ENCODE data around the gene LINC01488.

The LINC01488 gene

DNA sequence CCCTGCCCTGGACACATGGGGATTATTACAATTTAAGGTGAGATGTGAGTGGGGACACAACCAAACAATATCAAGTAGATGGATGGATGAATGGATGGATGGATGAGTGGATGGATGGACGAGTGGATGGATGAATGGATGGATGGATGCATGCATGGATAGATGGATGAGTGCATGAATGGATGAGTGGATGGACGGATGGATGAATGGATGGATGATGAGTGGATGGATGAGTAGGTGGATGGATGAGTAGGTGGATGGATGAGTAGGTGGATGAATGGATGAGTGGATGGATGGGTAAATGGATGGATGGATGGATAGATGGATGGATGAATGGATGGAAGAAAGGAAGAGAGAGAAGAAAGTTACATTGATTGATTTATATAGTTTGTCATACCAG, 859 bp downstream of the LINC01488 start:
- no peak for DNase-seq

DNA sequence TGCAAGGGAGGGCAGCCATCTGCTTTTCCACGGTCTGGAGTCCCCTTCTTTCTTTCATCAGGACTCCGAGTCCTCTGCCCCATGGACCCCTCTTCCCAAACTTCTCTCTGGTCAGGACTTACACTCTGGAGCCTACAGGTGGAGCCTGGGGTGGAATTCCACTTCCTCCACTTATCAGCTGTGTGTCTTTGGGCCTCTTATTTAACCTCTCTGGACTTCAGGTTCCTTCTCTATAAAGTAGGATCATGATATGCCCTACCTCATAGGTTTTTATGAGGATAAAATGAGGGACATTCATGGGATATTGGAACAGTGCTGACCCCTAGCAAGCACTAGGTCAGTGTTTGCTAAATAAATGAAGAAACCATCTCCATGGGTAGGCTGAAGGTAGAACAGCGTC, 1.7 kb downstream of the LINC01488 start:
- DNase-seq = no peak

DNA sequence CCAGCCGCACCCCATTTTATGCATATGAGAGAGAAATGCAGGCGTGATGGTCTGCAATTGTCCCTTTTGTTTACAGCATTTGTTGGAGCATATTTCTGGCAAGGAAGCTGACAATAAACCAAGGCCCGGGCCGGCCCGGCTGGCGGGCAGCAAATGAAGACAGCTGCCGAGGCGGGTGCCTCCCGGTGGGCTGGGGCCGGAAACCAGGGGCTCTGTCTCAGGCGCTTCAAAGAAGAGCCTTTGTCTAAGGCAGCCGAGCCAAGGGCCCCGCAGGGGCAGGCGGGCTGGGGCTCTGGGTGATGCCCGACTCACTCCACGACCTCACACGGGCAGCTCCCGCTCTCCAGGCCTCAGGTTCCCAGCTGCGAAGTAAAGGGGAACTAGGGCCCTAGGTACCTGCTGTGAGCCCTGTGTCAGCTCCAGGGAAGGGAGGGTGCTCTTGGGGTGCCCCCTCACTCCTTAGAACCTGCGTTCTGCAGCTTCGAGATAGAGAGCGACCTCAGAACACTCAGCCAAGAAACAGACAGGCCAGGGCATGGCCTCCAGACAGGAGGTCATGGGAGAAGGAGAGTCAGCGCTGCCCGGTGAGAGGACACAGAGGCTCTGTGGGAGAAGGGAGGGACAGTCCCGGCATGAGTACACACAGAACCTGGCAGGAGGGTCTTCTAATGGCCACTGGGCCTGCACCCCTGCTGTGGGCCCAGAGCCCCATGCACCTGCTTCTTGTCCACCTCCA, 2.4 kb downstream of the LINC01488 start:
- no peak for DNase-seq

DNA sequence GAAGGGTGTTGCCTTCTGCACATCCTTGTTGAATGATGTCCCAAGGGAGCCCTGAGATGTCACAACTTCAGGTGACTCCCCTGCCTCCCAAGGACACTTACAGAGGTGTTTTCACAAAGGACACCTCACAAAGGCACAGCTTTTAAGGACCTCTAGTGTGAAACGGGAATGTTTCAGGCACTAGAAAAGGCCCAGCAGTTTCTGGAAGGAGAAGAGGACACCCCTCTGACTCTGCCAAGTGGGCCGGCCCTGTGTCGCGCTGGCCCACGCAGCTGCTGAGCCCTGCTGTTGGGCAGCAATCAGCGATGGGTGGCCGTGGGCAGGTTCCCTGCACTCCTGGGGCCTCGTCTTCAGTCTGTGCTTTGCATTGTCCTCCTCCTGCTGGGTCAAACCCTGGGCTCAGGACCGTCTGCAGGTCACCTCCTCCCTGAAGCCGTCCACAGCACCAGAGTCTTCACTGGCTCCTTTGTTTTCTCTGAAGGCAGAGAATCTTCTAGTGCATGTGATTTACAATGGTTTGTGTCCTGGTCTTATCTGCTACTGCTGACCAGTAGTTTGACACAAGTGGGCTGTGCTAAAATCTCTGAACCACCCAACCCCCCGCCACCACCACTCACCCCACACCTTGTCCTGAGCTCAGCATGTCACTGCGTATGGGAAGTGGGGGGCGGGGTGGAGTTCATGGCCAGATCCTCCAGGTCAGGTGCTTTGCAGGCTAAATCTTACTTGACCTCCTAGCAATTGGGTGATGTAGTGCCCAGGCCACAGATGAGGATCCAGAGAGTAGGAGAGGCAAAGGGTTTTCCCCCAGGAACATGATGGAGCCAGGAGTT, 3.2 kb downstream of the LINC01488 start:
- DNase-seq = no peak

DNA sequence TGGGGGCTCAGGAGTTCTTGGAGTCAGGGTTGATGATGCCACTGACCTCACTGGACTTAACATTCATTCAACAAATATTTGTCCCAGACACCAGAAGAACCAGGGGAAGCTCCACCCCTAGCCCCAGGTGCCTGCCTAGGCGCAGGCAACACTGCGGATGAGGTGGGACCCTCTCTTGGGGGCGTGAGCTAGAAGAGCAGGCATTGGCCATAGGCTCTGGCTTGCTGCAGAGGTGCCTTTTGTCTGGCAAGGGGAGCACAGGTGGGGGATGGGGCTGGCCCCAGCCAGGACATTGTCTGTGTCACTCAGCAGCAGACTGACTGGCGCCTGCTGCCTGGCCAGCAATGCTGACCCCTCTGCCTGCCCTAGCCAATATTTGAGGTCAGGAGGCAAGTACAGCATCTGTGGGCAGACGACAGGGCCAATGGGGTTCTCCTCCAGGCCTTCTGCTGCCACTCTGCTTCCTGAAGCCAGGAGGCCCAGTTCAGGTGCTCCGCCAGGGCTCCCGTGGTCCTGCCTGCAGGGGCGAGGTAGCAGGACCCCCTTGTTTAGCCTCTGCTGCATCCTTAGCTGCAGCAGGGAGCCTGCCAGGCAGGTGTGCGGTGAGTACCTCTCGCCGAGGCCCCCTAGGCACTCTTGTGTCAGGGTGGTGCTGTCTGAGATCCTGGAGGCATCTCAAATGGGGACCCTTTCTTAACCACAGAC, 4.0 kb downstream of the LINC01488 start:
- DNase-seq = no peak

DNA sequence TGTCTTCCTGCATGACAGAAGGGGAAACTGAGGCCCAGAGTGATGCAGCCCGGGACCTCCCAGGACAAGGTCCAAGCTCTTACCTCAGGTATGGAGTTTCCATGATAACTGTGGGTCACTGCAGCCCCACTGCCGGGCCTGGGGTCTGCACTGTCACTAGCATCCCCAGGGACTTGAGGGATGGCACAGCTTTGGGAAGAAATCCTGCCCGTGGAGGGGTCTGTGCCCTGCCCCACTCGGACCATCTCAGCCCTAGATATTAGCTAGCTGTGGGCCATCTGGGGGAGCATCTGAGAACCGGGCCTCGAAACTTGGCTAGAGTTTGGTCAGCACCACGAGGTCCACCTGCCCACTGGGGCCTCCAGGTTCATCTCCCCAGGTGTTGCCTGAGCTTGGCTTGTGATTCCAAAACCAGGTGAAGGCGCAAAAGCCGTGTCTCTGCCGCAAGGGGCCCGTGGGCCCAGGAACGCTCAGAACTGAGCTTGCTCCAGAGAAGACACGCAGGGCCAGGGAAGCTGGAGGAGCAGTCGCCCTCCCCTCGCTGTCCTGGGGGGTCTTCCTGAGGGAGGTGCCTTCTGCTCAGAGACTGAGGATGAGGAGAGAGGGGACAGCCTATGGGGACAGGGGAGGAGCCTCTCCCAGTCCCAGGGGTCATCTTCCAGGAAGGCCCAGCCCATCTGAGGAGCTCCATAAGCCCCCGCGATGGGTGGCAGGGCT, 4.8 kb downstream of the LINC01488 start:
- DNase-seq = no peak

DNA sequence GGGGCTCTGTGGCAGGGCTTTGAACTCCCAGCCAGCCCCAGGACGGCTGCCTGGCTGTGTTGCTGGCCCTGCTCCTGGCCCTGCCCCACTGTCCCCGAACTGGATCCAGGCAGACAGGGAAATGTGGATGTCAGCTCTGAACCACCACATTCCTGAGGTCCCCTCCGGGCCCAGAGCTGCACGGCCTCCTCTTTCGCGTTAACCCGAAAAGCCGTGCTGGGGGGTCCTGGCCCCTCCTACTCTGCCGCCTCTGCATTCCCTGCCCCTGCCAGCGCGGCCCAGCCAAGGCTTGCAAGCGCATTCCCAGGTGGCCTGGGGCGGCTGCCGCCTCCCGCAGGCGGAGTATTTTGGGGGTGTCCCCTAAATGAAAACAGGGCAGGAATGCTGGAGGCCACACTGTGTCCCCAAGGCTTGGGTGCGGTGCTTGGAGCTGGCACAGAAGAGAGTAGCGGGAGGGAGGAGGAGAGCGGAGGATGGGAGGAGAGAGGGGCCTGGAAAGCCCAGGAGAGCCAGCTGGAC, 5.4 kb downstream of the LINC01488 start:
- DNase-seq = no peak

DNA sequence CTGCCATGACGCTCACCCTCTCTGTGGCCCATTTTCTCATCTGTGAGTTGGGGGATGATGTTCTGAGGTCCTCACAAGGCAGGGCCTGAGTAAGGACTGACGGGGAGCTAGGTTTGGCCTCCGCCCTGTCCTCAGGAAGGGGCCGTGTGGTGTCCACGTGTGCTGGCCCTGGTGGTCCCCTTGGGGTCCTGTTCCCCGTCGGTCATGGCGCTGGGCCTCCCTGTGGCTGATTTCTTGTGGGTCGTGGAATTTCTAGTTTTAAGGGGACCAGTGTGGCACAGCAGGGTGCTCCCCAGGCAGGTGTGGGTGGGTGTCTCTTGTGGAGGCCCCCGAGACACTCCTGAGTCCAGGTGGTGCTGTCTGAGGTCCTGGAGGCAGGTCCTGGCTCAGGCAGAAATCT, 5.9 kb downstream of the LINC01488 start:
- DNase-seq = no peak

DNA sequence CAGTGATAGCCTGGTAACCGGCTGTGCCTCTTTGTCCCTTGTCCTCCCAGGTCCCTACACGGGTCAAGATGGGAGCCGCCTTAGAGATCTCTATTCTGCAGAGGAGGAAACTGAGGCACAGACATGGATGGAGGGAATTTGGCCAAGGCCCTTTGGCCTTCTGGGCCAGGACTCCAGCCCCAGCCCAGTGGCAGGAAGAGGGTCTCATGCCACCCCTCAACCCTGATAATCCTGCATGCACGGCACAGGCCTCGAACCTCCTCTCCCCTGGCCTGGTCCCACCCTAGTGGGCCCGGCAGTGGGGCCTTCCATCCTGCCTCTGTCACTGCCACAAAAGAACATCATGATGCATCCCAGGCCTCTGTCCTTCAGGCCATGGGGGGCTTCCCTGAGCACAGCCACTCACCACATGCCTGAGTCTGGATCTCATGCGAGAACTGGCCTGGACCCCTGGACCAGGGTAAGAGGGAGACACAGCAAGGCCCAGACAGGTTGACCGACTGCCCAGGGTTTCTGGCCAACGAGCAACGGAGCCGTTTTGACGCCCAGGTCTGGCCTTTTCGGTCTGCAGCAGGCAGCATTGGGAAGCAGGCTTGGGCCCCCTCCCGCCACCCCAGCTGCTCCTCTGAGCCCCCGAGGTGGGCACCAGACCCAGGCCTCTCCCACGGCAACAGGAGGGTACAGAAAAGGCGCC, 6.5 kb downstream of the LINC01488 start:
- no peak for DNase-seq

DNA sequence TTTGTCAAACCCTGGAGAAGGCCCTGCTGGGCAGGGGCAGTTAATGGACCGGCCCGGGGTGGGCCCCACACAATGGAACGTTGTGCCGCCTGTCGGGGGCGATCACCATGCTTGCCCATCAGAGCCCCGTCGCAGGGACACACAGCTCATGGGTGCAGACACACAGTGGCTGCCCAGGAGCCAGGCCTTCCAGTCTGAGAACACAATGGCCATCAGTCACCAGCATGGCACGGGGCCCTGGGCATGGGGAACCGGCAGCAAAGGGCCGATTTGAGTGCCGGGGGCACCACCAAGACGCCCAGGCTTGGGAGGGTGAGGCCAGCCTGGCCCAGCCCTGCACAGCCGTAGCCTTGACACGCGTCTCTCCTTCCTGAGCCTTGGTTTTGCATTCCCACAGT, 7.1 kb downstream of the LINC01488 start:
- no peak for DNase-seq

DNA sequence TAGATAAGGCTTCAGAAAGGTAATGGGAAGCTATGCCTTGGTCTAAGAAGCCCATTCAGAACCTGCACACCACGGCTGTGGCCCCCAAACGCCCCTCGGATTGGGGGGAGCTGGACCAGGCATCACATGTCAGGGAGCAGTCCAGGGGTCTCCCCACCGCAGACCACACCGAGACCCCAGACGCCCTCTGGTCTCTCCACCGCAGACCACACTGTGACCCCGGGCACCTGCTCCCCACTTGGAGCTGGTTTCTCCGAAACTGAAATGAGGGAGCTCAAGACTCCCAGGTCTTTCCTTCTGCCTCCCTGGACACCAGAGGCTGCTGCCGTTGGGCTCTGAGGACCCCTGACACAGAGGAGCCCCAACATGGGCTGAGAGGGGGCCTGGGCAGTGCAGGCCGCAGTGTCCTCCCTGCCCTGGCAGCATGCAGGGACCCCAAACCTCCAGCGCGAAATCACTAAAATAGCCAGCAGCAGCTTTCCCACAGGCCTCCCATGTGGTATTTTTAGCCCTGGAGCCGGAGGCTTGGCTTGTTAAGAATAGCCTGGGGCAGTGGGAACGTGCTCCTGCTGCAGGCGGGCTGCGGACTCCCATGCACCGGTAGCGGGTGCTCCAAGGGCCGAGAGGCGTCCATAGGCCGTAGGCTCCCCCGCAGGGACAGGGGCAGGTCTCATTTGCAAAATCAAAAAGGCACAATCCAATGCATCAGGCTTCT, 7.7 kb downstream of the LINC01488 start:
- no peak for DNase-seq

DNA sequence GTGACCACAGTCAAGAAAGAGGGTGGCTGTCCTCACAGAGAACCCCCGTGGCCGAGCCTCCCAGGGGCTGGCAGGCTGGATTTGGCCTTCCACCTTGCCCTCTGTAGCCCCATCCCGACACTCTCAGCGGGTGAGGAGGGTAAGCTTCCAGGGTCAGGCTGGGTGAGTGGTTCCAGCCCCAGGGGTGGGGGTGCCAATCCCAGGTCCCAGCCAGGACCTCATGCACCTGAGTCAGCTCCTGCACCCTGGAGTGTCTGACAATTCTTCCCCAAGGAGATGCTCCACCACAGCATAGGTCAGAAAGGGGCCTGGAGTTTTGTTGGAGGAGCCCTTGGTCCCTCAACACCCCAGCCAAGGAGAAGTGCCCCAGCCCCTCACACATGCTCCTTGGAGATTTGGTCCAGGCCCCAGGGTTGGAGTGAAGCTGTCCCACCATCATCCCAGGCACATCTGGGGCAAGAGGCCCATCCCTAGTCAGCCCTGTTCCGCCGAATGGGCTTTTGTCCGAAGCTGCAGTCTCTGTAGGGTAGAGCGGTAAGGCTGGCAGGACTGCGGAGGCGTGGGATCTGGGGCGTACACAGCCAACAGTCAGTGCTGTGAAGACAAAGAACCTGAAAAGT, 8.4 kb downstream of the LINC01488 start:
- DNase-seq = no peak

DNA sequence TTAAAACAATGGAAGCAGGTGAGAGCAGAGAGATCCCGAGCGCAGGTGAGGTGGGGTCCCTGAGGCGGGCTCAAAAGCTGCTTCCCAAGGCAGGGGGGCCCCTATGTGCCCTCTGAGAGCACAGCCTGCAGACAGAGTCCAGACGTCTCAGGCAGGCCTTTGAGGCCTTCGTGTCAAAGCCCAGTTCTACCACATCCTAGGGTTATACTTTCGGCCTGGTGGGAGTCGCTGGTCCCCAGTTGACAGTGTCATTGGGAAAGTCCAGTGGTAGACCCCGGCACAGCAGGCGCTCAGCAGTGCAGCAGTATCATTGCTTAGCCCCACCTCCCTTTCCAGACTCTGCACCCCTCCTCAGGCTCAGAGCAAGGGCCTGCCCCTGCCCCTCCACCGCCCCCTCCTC, 9.1 kb downstream of the LINC01488 start:
- no peak for DNase-seq

DNA sequence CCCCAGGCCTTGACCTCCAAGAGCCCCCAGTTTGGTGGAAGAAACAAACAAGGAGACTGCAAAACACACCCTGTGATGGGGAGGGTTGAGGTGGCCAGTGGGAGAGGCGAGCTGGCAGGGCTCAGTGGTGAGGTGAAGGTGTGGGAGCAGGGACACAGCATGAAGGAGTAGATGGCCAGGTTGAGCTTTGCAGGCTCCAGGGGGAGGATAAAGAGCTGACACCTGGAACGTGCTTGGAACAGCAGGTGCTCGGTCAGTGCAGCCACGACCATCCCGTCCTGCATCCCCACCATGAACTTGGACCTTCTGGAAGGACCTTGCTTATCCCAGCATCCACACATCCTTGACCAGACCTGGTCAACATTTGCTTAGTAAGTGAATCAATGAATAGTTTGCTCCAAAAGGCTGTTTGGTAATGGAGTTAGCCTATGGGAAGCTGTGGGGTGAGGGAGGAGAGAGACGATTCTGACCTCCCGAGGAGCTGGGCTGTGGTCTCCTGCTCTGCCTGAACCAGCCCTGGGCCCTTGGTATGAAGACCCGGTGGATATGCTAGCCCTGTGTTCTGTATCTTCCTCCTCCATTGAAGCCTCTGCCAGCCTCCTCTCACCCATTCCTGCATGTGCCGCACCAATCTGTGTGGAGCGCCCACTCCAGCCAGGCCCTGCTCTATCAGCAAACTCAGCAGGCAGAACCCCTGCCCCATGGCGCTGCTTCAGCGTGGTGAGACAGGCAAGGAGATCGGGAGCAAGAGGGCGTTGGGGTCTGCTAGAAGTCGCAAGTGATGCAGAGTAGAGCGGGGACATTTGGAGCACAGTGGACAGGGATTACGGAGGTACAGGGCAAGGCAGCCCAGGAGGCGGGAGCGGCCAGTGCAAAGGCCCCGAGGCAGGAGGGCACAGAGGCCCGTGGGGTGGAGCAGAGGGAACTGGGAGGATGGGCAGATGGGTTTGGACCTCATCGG, 9.9 kb downstream of the LINC01488 start:
- DNase-seq = no peak

DNA sequence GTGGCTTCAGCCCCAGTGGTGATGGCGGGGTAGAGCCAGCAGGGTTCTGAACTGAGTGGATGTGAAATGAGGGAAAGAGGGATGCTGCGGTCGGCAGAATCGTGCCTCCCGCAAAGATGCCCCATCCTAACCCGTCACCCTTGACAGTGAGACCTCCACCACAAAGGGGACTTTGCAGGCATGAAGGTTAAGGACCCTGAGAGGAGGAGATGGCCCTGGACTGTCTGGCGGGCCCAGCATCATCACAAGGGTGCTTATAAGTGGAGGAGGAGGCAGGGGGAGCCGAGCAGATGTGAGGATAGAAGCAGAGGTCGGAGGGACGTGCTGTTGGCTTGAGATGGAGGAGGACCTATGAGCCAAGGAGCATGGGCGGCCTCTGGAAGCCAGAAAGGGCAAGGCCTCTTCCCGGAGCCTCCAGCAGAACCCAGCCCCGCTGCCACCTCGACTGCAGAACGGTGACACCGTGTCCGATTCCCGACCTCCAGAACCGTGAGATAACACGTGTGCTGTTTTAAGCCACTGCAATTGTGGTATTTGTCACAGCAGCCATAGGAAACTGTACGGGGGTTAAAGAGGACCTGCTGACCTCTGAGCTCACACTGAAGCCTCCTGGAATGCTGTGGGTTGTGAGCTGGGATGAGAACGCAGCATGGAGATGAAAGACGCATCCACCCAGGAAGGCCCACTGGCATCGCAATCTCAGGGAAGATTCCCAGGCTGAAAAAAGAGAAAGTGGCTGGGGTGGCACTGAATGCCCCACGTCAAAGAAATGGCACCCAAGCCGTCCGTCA, 10.9 kb downstream of the LINC01488 start:
- no peak for DNase-seq

DNA sequence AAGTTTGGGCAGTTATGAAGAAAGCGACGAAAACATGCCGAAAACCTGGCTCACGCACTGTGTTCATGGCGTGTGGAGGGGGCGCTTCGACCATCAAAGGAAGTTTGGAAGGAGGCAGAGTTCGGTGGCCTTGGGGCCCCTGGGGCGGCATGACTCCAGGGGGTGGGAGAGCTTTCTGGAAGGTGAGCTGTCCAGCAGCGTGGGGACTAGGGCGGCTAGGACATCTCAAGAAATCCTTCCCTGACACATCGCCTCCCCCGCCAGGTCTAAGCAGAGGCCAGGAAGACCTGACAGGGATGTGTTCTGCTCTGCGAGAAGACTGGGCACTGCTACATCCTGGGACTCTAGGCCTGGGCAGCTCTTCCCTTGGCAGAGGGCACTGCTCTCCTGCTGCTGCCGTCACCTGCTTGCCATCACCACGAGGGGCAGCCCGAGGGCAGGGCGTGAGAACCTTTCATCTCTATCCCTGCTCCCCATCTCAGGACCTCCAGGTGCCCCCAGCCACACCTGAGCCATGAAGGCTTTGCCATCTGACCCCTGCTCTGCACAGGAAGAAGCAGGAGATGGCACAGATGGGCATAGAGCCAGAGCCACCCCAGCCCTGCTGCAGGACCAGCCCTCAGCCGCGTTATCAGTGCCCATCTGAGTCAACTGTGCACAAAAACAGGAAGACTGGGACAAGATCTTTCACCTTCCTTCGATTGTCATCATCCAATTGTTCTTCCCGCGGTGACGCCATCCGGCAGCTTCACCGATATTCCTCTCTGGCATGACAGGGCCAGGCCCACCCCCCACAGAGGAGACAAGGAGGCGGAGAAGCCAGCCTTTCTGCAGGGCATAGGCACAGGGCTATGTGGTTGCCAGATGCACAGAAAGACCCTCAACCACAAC, 12.7 kb downstream of the LINC01488 start:
- DNase-seq = no peak

DNA sequence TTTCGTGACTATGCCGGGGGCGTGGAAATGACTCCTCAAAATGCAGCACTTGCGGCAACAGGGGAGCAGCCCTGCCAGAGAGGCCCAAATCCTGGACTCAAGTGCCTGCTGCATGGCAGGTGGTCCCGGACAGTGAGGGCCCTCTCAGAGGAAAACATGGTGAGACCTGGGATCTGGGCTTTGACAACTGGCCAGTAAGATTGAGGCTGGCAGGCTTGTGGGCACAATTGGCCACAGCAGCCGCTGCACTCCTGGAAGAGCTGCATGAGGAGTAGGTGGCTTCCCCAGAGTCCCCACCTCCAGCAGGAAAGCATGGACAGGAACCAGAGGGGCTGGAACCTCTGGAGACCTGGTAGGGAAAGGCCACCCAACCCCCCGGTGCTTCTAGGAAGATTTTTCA, 13.4 kb downstream of the LINC01488 start:
- DNase-seq = no peak

Measured in cortex of kidney (tissue), 1 donor.